ENCODE results near the gene UBE2E2. TPM values are rescaled to one million over a fixed set of nuclear protein-coding genes. Genes with fewer than 3 reads are reported as not detected.
"Not testable (repeated sequence)": the region's sequence is repeated elsewhere in the genome, so short reads cannot be mapped to it uniquely, and the experiment has no call there.

UBE2E2 gene
- total RNA-seq, 2 experiments from 2014 or later = 14.1 to 20.2 TPM

GRCh38 chr3:23175341-23176083, 27.6 kb upstream of the UBE2E2 start:
- no peak for TF ChIP-seq CTCF (IDR thresholded peaks at IDR 0.05)
- Histone ChIP-seq H3K27me3 (ENCODE audit: control insufficient read depth in 1 of 2, insufficient read depth in 2 of 2, low read length in 2 of 2) (no peaks in the 10 kb centered on the region), H3K27ac (ENCODE audit: low read depth in 1 of 2, low read length in 2 of 2) (no peak overlapping the region), H3K9me3 (ENCODE audit: control insufficient read depth in 1 of 2, insufficient read depth in 1 of 2, low read length in 2 of 2) (no peaks in the 10 kb centered on the region), H3K36me3 (ENCODE audit: insufficient read depth, low read length) (no peaks in the 10 kb centered on the region), H3K4me3 (ENCODE audit: low read length) (no peak overlapping the region), H3K4me1 (ENCODE audit: insufficient read depth, low read length) (no peaks in the 10 kb centered on the region)
- Mint-ChIP-seq H3K4me3 (no peak overlapping the region), H3K27me3 (no peaks in the 10 kb centered on the region), H3K4me1 (ENCODE audit: low read depth) (no peaks in the 10 kb centered on the region), H3K27ac (no peak overlapping the region), H3K9me3 (peaks cover 3% of the 10 kb centered on the region), H3K36me3 (ENCODE audit: low read depth) (no peaks in the 10 kb centered on the region)
- ATAC-seq (ENCODE audit: poor library complexity) = no peak
- intact Hi-C loops (cut with DNase I, micrococcal nuclease) = no loop called here
- ChIA-PET CTCF (no interaction called here), POLR2A (no interaction called here)
- no peak for DNase-seq

- intact Hi-C loops (cut with DNase I, micrococcal nuclease); CTCF ChIA-PET; DNase-seq; H3K4me3 Mint-ChIP-seq; H3K36me3 Mint-ChIP-seq (ENCODE audit: low read depth); H3K4me1 Mint-ChIP-seq (ENCODE audit: low read depth); H3K4me3 ChIP-seq (ENCODE audit: low read length); H3K27me3 Mint-ChIP-seq; H3K9me3 ChIP-seq (ENCODE audit: control insufficient read depth in 1 of 2, insufficient read depth in 1 of 2, low read length in 2 of 2); ATAC-seq (ENCODE audit: poor library complexity); H3K36me3 ChIP-seq (ENCODE audit: insufficient read depth, low read length); H3K27ac ChIP-seq (ENCODE audit: low read depth in 1 of 2, low read length in 2 of 2); H3K4me1 ChIP-seq (ENCODE audit: insufficient read depth, low read length); H3K9me3 Mint-ChIP-seq; H3K27me3 ChIP-seq (ENCODE audit: control insufficient read depth in 1 of 2, insufficient read depth in 2 of 2, low read length in 2 of 2); POLR2A ChIA-PET; H3K27ac Mint-ChIP-seq: not testable (repeated sequence)
These were observed 26.3 kb upstream of the UBE2E2 start for GRCh38 chr3:23176839-23177238.

- no peak for ATAC-seq (ENCODE audit: poor library complexity)
- Mint-ChIP-seq H3K4me3 (no peak overlapping the region), H3K27me3 (peaks cover 13% of the 10 kb centered on the region), H3K27ac (no peak overlapping the region), H3K4me1 (ENCODE audit: low read depth) (no peaks in the 10 kb centered on the region), H3K36me3 (ENCODE audit: low read depth) (no peaks in the 10 kb centered on the region), H3K9me3 (no peaks in the 10 kb centered on the region)
- intact Hi-C loops (cut with DNase I, micrococcal nuclease) = no loop called here
- DNase-seq = no peak
- Histone ChIP-seq H3K36me3 (ENCODE audit: insufficient read depth, low read length) (no peaks in the 10 kb centered on the region), H3K27ac (ENCODE audit: low read depth in 1 of 2, low read length in 2 of 2) (no peak overlapping the region), H3K27me3 (ENCODE audit: control insufficient read depth in 1 of 2, insufficient read depth in 2 of 2, low read length in 2 of 2) (no peaks in the 10 kb centered on the region), H3K4me1 (ENCODE audit: insufficient read depth, low read length) (no peaks in the 10 kb centered on the region), H3K9me3 (ENCODE audit: control insufficient read depth in 1 of 2, insufficient read depth in 1 of 2, low read length in 2 of 2) (no peaks in the 10 kb centered on the region), H3K4me3 (ENCODE audit: low read length) (no peak overlapping the region)
- TF ChIP-seq CTCF (IDR thresholded peaks at IDR 0.05) = no peak
- ChIA-PET POLR2A (no interaction called here), CTCF (no interaction called here)
These were observed 20.1 kb upstream of the UBE2E2 start for GRCh38 chr3:23182996-23183513.

GRCh38 chr3:23183731-23184130, 19.4 kb upstream of the UBE2E2 start:
- Histone ChIP-seq H3K27me3 (ENCODE audit: control insufficient read depth in 1 of 2, insufficient read depth in 2 of 2, low read length in 2 of 2) (no peaks in the 10 kb centered on the region), H3K9me3 (ENCODE audit: control insufficient read depth in 1 of 2, insufficient read depth in 1 of 2, low read length in 2 of 2) (no peaks in the 10 kb centered on the region), H3K4me1 (ENCODE audit: insufficient read depth, low read length) (no peaks in the 10 kb centered on the region), H3K27ac (ENCODE audit: low read depth in 1 of 2, low read length in 2 of 2) (no peak overlapping the region), H3K36me3 (ENCODE audit: insufficient read depth, low read length) (no peaks in the 10 kb centered on the region), H3K4me3 (ENCODE audit: low read length) (no peak overlapping the region)
- TF ChIP-seq CTCF (IDR thresholded peaks at IDR 0.05) = no peak
- H3K9me3 Mint-ChIP-seq = no peaks in the 10 kb centered on the region
- H3K4me3 Mint-ChIP-seq = no peak overlapping the region
- no peaks in the 10 kb centered on the region for H3K4me1 Mint-ChIP-seq (ENCODE audit: low read depth)
- intact Hi-C loops (cut with DNase I, micrococcal nuclease) = no loop called here
- POLR2A ChIA-PET = no interaction called here
- H3K27ac Mint-ChIP-seq = no peak overlapping the region
- no peaks in the 10 kb centered on the region for H3K36me3 Mint-ChIP-seq (ENCODE audit: low read depth)
- ATAC-seq (ENCODE audit: poor library complexity) (no peak), DNase-seq (peak in 1 of 14 experiments; percentile 5)
- H3K27me3 Mint-ChIP-seq = peaks cover 13% of the 10 kb centered on the region
- CTCF ChIA-PET = no interaction called here

Data from CD4-positive, alpha-beta T cell (primary cell).